Liver (tissue), 9 donors: ENCODE measurements around the gene PRKN. TPM values are rescaled to one million over a fixed set of nuclear protein-coding genes. Genes with fewer than 3 reads are reported as not detected.

Experiments used
- DNase-seq: peaks from one replicate; pipeline ENCODE4 v3.0.0-alpha.2; 2017; ENCODE audit warnings: low spot score
- H3K27ac ChIP-seq, 2 donors: one replicate each; pipeline ENCODE4 v1.7.0; 2013; ENCODE audit warnings: inconsistent platforms in 2 of 2, low read length in 2 of 2, control low read depth in 1 of 2, low read depth in 1 of 2, mild to moderate bottlenecking in 1 of 2
- H3K27me3 ChIP-seq, 4 donors: one replicate each; pipeline versions ENCODE4 v1.6.1 to v1.7.0; 2013; ENCODE audit warnings: low read length in 3 of 4, inconsistent platforms in 1 of 4, mild to moderate bottlenecking in 1 of 4, moderate library complexity in 1 of 4; ENCODE audit not compliant: control insufficient read depth in 4 of 4, insufficient read depth in 4 of 4
- H3K36me3 ChIP-seq, 4 donors: one replicate each; pipeline versions ENCODE4 v1.6.1 to v1.7.0; 2013; ENCODE audit warnings: low read length in 3 of 4, mild to moderate bottlenecking in 3 of 4, low read depth in 1 of 4, moderate library complexity in 1 of 4; ENCODE audit not compliant: control insufficient read depth in 4 of 4, insufficient read depth in 3 of 4
- H3K4me1 ChIP-seq, 4 donors: one replicate each; pipeline versions ENCODE4 v1.6.1 to v1.7.0; 2013; ENCODE audit warnings: low read length in 3 of 4, mild to moderate bottlenecking in 3 of 4, moderate library complexity in 1 of 4; ENCODE audit not compliant: control insufficient read depth in 4 of 4, insufficient read depth in 4 of 4
- H3K4me3 ChIP-seq, 3 donors: one replicate each; pipeline versions ENCODE4 v1.6.1 to v1.7.0; 2013; ENCODE audit warnings: low read length in 3 of 3, control low read depth in 1 of 3, low read depth in 1 of 3, mild to moderate bottlenecking in 1 of 3
- H3K9ac ChIP-seq, 2 donors: one replicate each; pipeline ENCODE4 v1.7.0; 2013; ENCODE audit warnings: low read length in 2 of 2, mild to moderate bottlenecking in 2 of 2, moderate library complexity in 2 of 2, control low read depth in 1 of 2, low read depth in 1 of 2
- H3K9me3 ChIP-seq, 4 donors: one replicate each; pipeline versions ENCODE4 v1.6.1 to v1.7.0; 2013; ENCODE audit warnings: low read length in 3 of 4; ENCODE audit not compliant: control insufficient read depth in 4 of 4
- ATF3 ChIP-seq: IDR thresholded peaks from 2 replicates; pipeline ENCODE4 v1.6.1; 2016; ENCODE audit warnings: antibody characterized with exemption
- CTCF ChIP-seq: fragments of 150-350 bp; IDR thresholded peaks from 2 replicates; pipeline ENCODE4 v1.5.1; 2017; ENCODE audit warnings: improper control_type of control experiment, low read depth, low read length; ENCODE audit not compliant: missing input control
- EGR1 ChIP-seq, 2 donors: IDR thresholded peaks; 2 replicates each; pipeline ENCODE4 v1.6.1; 2016 to 2018; ENCODE audit warnings: antibody characterized with exemption in 2 of 2, low read depth in 2 of 2
- FOXA1 ChIP-seq: IDR thresholded peaks from 2 replicates; pipeline ENCODE4 v1.6.1; 2016; ENCODE audit warnings: antibody characterized with exemption
- GABPA ChIP-seq, 2 donors: IDR thresholded peaks in 1 of 2; conservative IDR thresholded peaks in 1 of 2; 2 replicates each; pipeline ENCODE4 v1.6.1; 2016; ENCODE audit warnings: antibody characterized with exemption in 2 of 2, mild to moderate bottlenecking in 1 of 2, moderate library complexity in 1 of 2
- HNF4A ChIP-seq, 2 donors: conservative IDR thresholded peaks; 2 replicates each; pipeline ENCODE4 v1.6.1; 2016; ENCODE audit warnings: antibody characterized with exemption in 2 of 2, mild to moderate bottlenecking in 2 of 2
- HNF4G ChIP-seq: IDR thresholded peaks from 2 replicates; pipeline ENCODE4 v1.6.1; 2016; ENCODE audit warnings: antibody characterized with exemption
- MAX ChIP-seq: IDR thresholded peaks from 2 replicates; pipeline ENCODE4 v1.6.1; 2016; ENCODE audit warnings: antibody characterized with exemption
- NR2F2 ChIP-seq: IDR thresholded peaks from 2 replicates; pipeline ENCODE4 v1.6.1; 2016; ENCODE audit warnings: antibody characterized with exemption
- REST ChIP-seq: IDR thresholded peaks from 2 replicates; pipeline ENCODE4 v1.6.1; 2016; ENCODE audit warnings: antibody characterized with exemption, mild to moderate bottlenecking
- SP1 ChIP-seq: IDR thresholded peaks from 2 replicates; pipeline ENCODE4 v1.6.1; 2018; ENCODE audit warnings: antibody characterized with exemption, mild to moderate bottlenecking
- TAF1 ChIP-seq: conservative IDR thresholded peaks from 2 replicates; pipeline ENCODE4 v1.6.1; 2016; ENCODE audit warnings: antibody characterized with exemption, mild to moderate bottlenecking
- YY1 ChIP-seq: IDR thresholded peaks from 2 replicates; pipeline ENCODE4 v1.6.1; 2016; ENCODE audit warnings: antibody characterized with exemption, mild to moderate bottlenecking
- WGBS: extraction: QIAGEN DNeasy Blood & Tissue Kit; methylation state at CpG from one replicate; pipeline ENCODE4 v1.1.7; 2013; 5-methylcytosine and 5-hydroxymethylcytosine counted together
- polyA plus RNA-seq, 2 donors: library from polyadenylated mRNA; stranded (reverse) in 1 of 2; unstranded in 1 of 2; fragments of 200-250 nt in 1 of 2; fragments of >200 nt in 1 of 2; fragmentation: Nextera tagmentation in 1 of 2; extraction: Ambion mirVana in 1 of 2; gene quantifications; one replicate each; pipeline versions ENCODE4 v1.2.1 to v1.2.3, GENCODE V29; 2013 to 2015
- total RNA-seq, 2 donors: library from RNA; depleted of rRNA; stranded (reverse); fragments of >200 nt; gene quantifications; one replicate each; pipeline ENCODE4 v1.2.3, GENCODE V29; 2014
- donor health status: healthy.
- donor health status: healthy.
- donor health status: healthy.
- donor health status: healthy.
- donor health status: healthy.

PRKN gene
- total and polyA plus RNA-seq, 4 donors: 0.47 to 4.1 (median 3.2) TPM

GRCh38 chr6:162262466-162263196 lies 464.9 kb downstream of the PRKN start:
- Histone ChIP-seq H3K4me3 (no peak overlapping the region), H3K9ac (no peak overlapping the region), H3K4me1 (no peaks in the 10 kb centered on the region), H3K27me3 (no peaks in the 10 kb centered on the region), H3K27ac (no peak overlapping the region), H3K9me3 (no peaks in the 10 kb centered on the region), H3K36me3 (no peaks in the 10 kb centered on the region)
- no peak for DNase-seq
- WGBS: 92% methylated on average over 15 of the region's 15 CpGs
- TF ChIP-seq GABPA (IDR thresholded peaks at IDR 0.05 in 1 of 2, conservative IDR thresholded peaks at IDR 0.05 in 1 of 2) (no peak), FOXA1 (no peak)

GRCh38 chr6:162261598-162261997 lies 466.0 kb downstream of the PRKN start:
- TF ChIP-seq FOXA1 (no peak), EGR1 (IDR thresholded peaks at IDR 0.05; ENCODE audit: low read depth in 2 of 2) (no peak), NR2F2 (no peak), HNF4A (conservative IDR thresholded peaks at IDR 0.05) (no peak), GABPA (IDR thresholded peaks at IDR 0.05 in 1 of 2, conservative IDR thresholded peaks at IDR 0.05 in 1 of 2) (no peak), ATF3 (no peak), MAX (no peak), TAF1 (no peak), SP1 (no peak), REST (no peak), HNF4G (no peak), CTCF (no peak), YY1 (no peak)

More at GRCh38 chr6:162261598-162261997, 466.0 kb downstream of the PRKN start:
- WGBS: 87% methylated on average over 1 of the region's 1 CpG
- no peak overlapping the region for H3K4me3 ChIP-seq
- H3K9me3 ChIP-seq: peaks cover 0 to 1% (median 0%) of the 10 kb centered on the region in 4 donors
- H3K27me3 ChIP-seq: no peaks in the 10 kb centered on the region
- no peak for DNase-seq
- no peak overlapping the region for H3K9ac ChIP-seq
- H3K36me3 ChIP-seq: no peaks in the 10 kb centered on the region
- H3K4me1 ChIP-seq: no peaks in the 10 kb centered on the region
- no peak overlapping the region for H3K27ac ChIP-seq
